ENCODE measurements around the gene EFCAB13.

Gene EFCAB13, protein sequence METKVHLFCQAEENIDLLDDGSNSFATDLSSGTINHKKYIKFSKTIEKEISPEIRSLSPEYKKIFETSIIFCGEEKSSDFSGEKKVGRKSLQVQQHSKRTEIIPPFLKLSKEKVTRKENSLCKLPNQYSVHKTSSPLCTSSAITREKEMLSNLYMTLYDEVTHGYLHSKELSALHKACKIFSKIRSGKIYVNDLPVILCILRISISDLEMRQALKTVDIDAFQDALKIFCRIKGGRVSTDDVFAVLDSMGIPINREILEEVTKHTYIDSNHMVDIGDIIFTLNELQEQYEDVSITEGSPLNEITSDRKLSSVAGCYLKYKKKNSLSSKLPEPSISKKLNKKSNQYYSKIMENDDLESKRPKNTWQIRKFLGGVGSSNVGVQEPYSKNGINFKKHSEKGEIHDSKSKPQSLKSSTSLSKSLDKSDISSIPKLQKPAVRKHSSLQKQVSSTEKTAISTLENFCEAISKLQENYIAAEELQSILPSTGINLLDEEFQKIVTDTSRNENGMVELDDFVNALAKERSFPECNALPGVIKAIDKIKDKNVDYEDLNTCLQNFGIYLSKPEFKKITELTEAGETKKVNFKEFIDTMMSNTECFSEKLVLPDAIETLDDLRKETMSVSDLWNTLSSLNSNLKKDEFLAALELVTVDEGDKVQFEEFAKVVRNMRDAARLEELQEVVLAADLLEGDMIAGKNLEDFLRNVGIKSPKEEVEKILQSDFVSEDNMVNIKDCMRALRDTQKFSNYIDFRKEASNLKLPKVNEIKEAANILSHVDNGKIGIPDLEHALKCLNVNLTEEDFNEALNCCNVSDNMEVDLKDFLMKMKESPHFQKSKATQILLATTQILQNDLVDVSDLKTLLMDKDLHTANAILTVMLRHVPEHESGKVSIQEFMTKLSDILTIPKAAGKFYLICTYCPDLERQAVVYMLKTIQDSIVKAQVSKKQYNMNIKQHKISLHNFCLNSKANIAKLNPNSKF

GRCh38 chr17:47323382-47324223 is at the start of gene EFCAB13:
Gene EFCAB13 (plus strand): TSS chr17:47323955. CDS start chr17:47328354, 4,399 bp downstream.
- peak; percentile 69 for DNase-seq (ENCODE audit: low spot score)

GRCh38 chr17:47274319-47275069 is 49.3 kb upstream of the EFCAB13 start:
- DNase-seq (ENCODE audit: low spot score): no peak

DNA sequence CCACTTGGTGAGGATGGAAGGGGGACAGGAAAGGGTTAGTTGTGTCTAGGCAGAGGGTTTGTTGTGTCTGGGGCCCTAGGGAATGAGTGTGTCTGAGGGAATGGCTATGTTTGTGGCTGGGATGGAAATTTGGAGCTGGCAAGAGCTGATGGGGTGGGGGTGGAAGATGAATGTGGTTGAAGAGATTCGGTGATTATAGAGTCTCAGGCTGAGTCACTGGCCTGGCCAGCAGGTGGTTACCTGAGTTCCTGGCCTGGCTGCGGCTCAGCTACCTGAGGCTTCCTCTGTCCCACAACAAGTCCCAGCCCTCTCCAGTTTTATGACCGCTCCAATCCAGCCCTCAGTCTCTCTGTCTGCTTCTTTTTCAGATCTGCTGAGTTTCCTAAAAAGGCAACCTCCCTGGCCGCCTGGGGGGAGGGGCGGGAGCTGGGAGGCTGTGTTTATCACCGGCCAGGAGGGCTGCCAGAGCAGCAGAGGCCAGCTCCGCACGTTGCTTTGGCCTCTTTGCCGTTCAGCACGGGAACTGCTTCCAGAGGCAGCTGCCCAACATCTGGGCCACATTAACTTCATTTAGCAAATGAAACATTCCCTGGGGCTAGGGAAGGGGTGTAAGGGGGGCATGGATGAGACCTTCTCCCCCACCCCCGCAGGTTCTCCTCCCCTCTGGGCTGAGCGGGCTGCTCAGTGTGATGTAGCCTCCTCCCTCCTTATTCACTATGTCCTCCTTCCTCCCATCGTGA is 48.3 kb upstream of the EFCAB13 start:
- no peak for DNase-seq (ENCODE audit: low spot score)

GRCh38 chr17:47276444-47276843 is 47.3 kb upstream of the EFCAB13 start:
- DNase-seq (ENCODE audit: low spot score): no peak

- no peak for DNase-seq (ENCODE audit: low spot score)
Measured at GRCh38 chr17:47276868-47277267, 46.9 kb upstream of the EFCAB13 start.

DNA sequence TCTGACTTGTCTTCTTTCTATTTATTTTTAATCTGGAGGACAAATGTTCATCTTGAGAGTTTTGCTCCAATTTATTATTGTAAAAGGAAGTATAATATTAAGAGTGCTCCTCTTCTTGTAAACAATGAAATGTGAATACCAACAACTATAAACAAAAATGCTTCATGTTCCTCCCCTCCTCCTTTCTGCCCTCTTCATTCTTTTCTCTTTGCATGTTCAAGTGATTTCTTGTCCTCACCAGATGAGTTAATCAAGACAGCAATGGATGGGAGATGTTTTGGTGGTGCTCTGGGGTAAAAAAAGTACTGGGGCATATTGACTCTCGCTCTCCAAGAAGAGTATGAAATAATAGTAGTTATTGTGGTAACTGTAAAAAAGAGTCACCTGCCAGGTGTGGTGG is 45.8 kb upstream of the EFCAB13 start:
- DNase-seq (ENCODE audit: low spot score): no peak

GRCh38 chr17:47278561-47278960 is 45.2 kb upstream of the EFCAB13 start:
- no peak for DNase-seq (ENCODE audit: low spot score)

GRCh38 chr17:47279062-47279801 is 44.5 kb upstream of the EFCAB13 start:
- DNase-seq (ENCODE audit: low spot score): no peak

- no peak for DNase-seq (ENCODE audit: low spot score)
Measured at GRCh38 chr17:47280072-47280811, 43.5 kb upstream of the EFCAB13 start.

GRCh38 chr17:47281216-47281615 is 42.5 kb upstream of the EFCAB13 start:
- DNase-seq (ENCODE audit: low spot score): no peak

- no peak for DNase-seq (ENCODE audit: low spot score)
Measured at GRCh38 chr17:47285003-47285402, 38.8 kb upstream of the EFCAB13 start.

DNA sequence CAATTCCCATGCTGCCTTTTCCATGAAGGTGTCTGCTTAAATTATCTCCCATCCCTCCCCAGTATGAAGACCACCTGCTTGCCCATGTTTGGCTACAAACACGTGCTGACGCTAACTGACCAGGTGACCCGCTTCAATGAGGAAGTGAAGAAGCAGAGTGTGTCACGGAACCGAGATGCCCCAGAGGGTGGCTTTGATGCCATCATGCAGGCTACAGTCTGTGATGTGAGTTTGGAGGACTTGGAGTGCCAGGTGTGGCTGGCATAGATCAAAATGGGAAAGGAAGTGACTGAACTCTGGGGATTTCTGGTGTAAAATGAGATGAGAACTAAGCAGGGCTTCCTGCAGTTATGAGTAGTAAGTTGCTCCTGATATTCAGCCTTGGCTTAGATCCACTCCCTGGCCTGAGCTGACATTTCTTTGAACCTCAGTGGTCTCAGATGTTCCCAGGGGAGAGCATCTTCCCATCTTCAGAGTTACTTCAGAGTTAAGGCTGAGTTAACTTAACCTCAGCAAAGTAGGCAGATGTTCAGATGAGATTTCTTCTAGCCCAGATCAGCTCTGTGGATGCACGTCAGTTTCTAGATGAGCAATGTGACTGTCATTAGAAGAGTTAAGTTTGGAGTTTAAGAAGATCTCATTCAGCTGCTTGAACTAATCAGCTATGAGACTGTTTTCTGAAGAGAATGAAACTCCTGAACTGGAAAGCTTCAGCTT is 37.4 kb upstream of the EFCAB13 start:
- no peak for DNase-seq (ENCODE audit: low spot score)

DNA sequence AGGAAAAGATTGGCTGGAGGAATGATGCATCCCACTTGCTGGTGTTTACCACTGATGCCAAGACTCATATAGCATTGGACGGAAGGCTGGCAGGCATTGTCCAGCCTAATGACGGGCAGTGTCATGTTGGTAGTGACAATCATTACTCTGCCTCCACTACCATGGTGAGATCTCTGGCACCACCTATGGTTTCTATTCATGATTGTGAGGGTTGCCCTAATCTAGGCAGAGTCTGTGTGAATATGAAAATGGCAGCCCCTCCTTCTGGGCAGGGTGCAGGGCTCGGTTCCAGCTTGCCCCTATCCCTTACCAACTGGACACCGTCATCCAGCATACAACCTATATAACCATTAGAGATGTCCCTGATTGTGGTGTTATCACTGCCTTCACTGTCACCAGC is 36.7 kb upstream of the EFCAB13 start:
- no peak for DNase-seq (ENCODE audit: low spot score)

DNA sequence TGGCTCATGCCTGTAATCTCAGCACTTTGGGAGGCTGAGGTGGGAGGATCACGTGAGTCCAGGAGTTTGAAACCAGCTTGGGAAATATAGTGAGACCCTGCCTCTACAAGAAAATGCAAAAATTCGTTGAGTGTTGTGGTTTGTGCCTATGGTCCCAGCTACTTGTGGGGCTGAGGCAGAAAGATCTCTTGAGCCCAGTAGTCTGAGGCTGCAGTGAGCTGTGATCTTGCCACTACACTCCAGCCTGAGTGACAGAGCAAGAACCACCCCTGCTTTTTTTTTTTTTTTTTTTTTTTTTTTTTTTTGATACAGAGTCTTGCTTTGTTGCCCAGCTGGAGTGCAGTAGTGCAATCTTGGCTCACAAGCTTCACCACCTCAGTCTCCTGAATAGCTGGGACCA is 36.1 kb upstream of the EFCAB13 start:
- DNase-seq (ENCODE audit: low spot score): no peak

- no peak for DNase-seq (ENCODE audit: low spot score)
Measured at GRCh38 chr17:47288531-47289116, 35.1 kb upstream of the EFCAB13 start.

GRCh38 chr17:47289302-47289701 is 34.5 kb upstream of the EFCAB13 start:
- no peak for DNase-seq (ENCODE audit: low spot score)

- DNase-seq (ENCODE audit: low spot score): no peak
Measured at GRCh38 chr17:47290870-47291241, 32.9 kb upstream of the EFCAB13 start.

DNA sequence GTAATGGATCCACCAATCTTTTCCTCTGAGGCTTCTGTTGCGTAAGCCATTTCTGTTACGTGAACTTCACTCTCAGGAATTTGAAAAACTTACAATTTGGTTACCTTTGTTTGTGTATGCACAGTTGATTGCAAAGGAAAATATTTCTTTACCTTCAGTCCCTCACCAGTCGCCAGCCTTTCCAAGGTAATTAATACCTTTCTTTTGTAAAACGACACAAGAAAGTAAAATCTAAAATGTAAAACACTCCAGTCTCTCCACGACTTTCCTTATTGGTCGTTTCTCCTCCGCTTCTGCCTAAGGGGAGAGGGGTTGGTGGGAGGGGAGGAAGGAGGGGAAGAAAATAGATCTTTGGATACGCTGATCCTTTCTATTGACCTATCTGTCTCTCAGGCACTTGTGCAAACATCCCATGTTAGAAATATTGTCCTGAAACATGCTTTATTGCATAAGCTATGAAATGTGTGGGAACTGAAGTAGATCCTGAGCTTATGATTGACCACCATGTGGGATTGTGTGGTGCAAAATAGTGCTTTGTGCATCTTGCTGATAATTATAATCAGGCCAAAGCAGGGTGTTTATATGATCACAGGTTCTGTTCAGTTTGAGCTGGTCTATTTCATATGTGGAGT is 32.4 kb upstream of the EFCAB13 start:
- peak; percentile 23 for DNase-seq (ENCODE audit: low spot score)
